Measurements from ENCODE around the gene AFM. TPM values are rescaled to one million over a fixed set of nuclear protein-coding genes. Genes with fewer than 3 reads are reported as not detected.

Gene AFM
- total RNA-seq, 1 donor from 2014 or later, result not detected

DNA sequence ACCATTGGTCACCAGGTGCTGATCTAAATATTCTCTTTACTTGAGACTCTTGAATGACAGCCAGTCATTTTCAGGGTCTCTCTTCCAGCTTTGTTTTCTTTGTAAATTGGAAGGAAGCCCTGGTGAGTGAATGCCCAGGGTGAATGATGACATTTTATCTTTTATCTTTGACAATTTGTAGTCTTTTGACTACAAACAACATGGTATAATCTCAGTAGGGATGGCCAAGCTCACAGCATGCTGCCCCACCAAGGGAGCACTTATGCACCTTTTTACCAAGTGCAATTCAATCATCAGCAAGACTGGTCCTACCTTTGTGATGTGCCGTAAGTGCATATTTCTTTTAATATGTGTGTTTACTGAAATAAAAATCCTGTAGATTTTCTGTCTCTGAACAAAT lies 5.7 kb downstream of the AFM start:
- peaks cover 2% of the 10 kb centered on the region for H3K27me3 ChIP-seq (ENCODE audit: control insufficient read depth, insufficient read depth, low read length)
- no peak for DNase-seq (ENCODE audit: low read depth)
- FAIRE-seq, result no peak

DNA sequence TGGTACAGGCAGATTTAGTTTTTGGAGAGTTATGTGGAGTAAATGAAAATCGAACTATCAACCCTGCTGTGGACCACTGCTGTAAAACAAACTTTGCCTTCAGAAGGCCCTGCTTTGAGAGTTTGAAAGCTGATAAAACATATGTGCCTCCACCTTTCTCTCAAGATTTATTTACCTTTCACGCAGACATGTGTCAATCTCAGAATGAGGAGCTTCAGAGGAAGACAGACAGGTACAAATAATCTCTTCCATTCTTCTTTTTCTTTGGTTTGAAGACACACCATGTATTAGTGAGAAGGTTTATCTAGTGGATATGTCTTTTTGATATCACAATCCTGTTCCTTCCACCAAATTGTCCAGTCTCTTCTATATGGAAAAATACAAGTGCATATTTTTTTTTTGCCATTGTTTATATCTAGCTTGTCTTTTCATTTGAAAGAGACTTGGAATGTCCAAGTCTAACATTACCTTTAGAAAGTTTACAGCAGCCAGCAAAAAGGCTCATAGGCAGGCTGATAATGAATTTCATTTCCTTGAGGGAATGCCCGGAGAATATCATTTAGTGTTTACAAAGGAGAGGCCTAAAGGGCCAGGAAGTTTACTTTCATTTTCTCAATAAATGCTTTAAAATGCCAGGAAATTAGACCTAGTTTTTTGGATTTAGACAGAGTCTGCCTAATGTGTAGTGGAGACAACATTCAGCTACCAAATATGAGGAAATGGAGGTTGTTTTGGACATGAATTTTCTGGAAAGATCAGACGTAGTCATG lies 18.6 kb downstream of the AFM start:
- DNase-seq (ENCODE audit: low read depth) (peak; percentile 16), FAIRE-seq (no peak)
- Histone ChIP-seq H3K27me3 (ENCODE audit: control insufficient read depth, insufficient read depth, low read length) (no peaks in the 10 kb centered on the region), H3K36me3 (ENCODE audit: control insufficient read depth, insufficient read depth, low read length) (no peaks in the 10 kb centered on the region), H3K4me3 (ENCODE audit: low read depth, low read length) (no peak overlapping the region)
- TF ChIP-seq, protein P1, sequence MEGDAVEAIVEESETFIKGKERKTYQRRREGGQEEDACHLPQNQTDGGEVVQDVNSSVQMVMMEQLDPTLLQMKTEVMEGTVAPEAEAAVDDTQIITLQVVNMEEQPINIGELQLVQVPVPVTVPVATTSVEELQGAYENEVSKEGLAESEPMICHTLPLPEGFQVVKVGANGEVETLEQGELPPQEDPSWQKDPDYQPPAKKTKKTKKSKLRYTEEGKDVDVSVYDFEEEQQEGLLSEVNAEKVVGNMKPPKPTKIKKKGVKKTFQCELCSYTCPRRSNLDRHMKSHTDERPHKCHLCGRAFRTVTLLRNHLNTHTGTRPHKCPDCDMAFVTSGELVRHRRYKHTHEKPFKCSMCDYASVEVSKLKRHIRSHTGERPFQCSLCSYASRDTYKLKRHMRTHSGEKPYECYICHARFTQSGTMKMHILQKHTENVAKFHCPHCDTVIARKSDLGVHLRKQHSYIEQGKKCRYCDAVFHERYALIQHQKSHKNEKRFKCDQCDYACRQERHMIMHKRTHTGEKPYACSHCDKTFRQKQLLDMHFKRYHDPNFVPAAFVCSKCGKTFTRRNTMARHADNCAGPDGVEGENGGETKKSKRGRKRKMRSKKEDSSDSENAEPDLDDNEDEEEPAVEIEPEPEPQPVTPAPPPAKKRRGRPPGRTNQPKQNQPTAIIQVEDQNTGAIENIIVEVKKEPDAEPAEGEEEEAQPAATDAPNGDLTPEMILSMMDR (IDR thresholded peaks at IDR 0.05; ENCODE audit: insufficient read depth, low read length, severe bottlenecking), result no peak

More for the DNA sequence above, 5.7 kb downstream of the AFM start:
- H3K4me3 ChIP-seq (ENCODE audit: low read depth, low read length), result no peak overlapping the region
- H3K36me3 ChIP-seq (ENCODE audit: control insufficient read depth, insufficient read depth, low read length), result no peaks in the 10 kb centered on the region
- TF ChIP-seq, protein P1 (IDR thresholded peaks at IDR 0.05; ENCODE audit: insufficient read depth, low read length, severe bottlenecking), result no peak

DNA sequence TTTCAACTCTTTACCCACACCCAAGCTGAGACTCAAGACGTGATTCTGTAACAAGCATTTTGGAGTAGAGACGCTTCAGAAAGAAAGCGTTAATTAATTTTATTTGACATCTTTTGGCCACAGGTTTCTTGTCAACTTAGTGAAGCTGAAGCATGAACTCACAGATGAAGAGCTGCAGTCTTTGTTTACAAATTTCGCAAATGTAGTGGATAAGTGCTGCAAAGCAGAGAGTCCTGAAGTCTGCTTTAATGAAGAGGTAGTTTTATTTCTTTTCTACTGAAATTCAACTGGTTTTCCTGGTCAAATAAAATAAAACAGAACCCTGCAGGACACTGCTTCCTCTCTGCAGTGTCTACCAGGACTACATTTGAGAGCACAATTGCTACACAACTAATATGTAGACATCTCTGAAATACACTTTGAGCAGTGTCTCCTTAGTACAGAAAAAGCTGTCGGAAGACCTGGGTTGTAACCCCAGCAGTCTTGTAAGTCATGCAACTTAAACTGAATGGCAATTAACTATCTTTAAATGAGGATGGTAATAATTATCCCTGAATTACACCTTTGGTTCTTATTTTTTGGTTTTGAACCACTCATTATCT lies 20.2 kb downstream of the AFM start:
- FAIRE-seq (no peak), DNase-seq (ENCODE audit: low read depth) (no peak)
- no peak overlapping the region for H3K4me3 ChIP-seq (ENCODE audit: low read depth, low read length)
- no peaks in the 10 kb centered on the region for H3K27me3 ChIP-seq (ENCODE audit: control insufficient read depth, insufficient read depth, low read length)
- H3K36me3 ChIP-seq (ENCODE audit: control insufficient read depth, insufficient read depth, low read length), result no peaks in the 10 kb centered on the region
- TF ChIP-seq, protein P1 (IDR thresholded peaks at IDR 0.05; ENCODE audit: insufficient read depth, low read length, severe bottlenecking), result no peak

DNA sequence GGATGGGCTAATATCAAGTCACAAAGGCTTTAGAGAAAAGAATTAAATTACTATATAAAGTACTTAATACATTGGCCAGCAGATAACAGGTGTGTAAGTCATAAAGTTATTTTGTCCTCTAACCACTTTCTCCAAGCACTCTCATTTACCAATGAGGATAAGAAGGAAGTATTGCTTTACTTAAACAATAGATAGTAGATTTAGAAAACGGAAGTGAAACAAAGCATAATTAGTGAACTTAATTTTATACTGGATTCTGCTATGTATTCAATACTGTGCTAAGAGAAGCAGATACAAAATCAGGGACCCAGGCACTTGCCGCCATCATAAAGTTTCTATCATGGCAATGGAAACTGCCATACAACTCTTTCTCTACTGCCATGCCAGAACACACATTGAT lies 24.0 kb downstream of the AFM start:
- DNase-seq (ENCODE audit: low read depth) (no peak), FAIRE-seq (no peak)
- no peak overlapping the region for H3K4me3 ChIP-seq (ENCODE audit: low read depth, low read length)
- TF ChIP-seq, protein P1 (IDR thresholded peaks at IDR 0.05; ENCODE audit: insufficient read depth, low read length, severe bottlenecking), result no peak
- H3K36me3 ChIP-seq (ENCODE audit: control insufficient read depth, insufficient read depth, low read length), result no peaks in the 10 kb centered on the region
- no peaks in the 10 kb centered on the region for H3K27me3 ChIP-seq (ENCODE audit: control insufficient read depth, insufficient read depth, low read length)

DNA sequence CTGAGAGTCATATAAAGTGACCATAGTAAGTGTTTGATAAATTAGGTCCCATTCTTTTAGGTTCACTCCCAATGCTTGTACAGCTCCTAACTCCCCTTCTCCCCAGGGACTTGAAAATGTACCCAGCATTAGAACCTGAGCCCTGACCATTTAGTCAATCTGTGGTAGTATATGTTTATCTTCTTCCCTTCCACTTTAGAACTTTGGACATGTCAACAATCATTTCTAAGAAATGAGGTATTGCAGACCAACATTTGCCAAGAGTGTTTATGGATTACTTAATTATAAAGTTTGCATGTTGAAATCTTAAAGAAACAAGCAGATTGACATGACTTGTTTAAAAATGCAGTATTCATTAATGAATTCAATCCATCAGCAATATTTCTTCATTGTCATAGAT lies 26.0 kb downstream of the AFM start:
- TF ChIP-seq, protein P1 (IDR thresholded peaks at IDR 0.05; ENCODE audit: insufficient read depth, low read length, severe bottlenecking), result no peak
- DNase-seq (ENCODE audit: low read depth), result no peak
- H3K4me3 ChIP-seq (ENCODE audit: low read depth, low read length), result no peak overlapping the region
- no peak for FAIRE-seq
- H3K27me3 ChIP-seq (ENCODE audit: control insufficient read depth, insufficient read depth, low read length), result no peaks in the 10 kb centered on the region
- H3K36me3 ChIP-seq (ENCODE audit: control insufficient read depth, insufficient read depth, low read length), result no peaks in the 10 kb centered on the region
